22Rv1 (cell line): ENCODE results near the gene FGR.

Source experiments
- CTCF ChIP-seq: fragments of 450-650 bp; IDR thresholded peaks from 2 replicates; pipeline ENCODE4 v1.5.1; 2017; ENCODE audit warnings: mild to moderate bottlenecking
- ZFX ChIP-seq: fragments of 450-650 bp; IDR thresholded peaks from 2 replicates; pipeline ENCODE4 v1.6.1; 2017; ENCODE audit warnings: antibody characterized with exemption, borderline replicate concordance

GRCh38 chr1:27660300-27660835 is 25.4 kb upstream of the FGR start:
- TF ChIP-seq CTCF (no peak), ZFX (no peak)
